GM12874 (cell line): ENCODE results near the gene DCLK1.

Source experiments
- CTCF ChIP-seq: IDR thresholded peaks from 2 replicates; pipeline ENCODE4 v1.5.1; 2011; ENCODE audit warnings: low read depth, mild to moderate bottlenecking, control low read depth, low read length, moderate library complexity; ENCODE audit not compliant: insufficient read depth

DCLK1 gene

GRCh38 chr13:35889560-35889959 lies 241.6 kb downstream of the DCLK1 start:
- no peak for TF ChIP-seq CTCF

GRCh38 chr13:35888981-35889380 lies 242.2 kb downstream of the DCLK1 start:
- no peak for TF ChIP-seq CTCF

GRCh38 chr13:35888457-35888883 lies 242.7 kb downstream of the DCLK1 start:
- TF ChIP-seq CTCF: no peak

GRCh38 chr13:35887115-35887666 lies 244.0 kb downstream of the DCLK1 start:
- no peak for TF ChIP-seq CTCF

GRCh38 chr13:35886332-35887114 lies 244.7 kb downstream of the DCLK1 start:
- no peak for TF ChIP-seq CTCF

GRCh38 chr13:35884211-35884760 lies 246.9 kb downstream of the DCLK1 start:
- TF ChIP-seq CTCF: no peak

GRCh38 chr13:35882722-35883497 lies 248.3 kb downstream of the DCLK1 start:
- TF ChIP-seq CTCF: no peak
